RWPE1 (cell line): ENCODE measurements around the gene HIPK3.
"Not testable (repeated sequence)": the region's sequence is repeated elsewhere in the genome, so short reads cannot be mapped to it uniquely, and the experiment has no call there.

ENCODE experiments used
- CTCF ChIA-PET: fragments of 350-600 bp; sonication (Branson Sonifier 250); formaldehyde crosslinking; extraction: SDS; loops from one replicate; lab custom pipeline; 2021; lab: Yijun Ruan, JAX
- POLR2A ChIA-PET: fragments of 400-600 bp; formaldehyde crosslinking; extraction: SDS; loops from one replicate; lab custom pipeline; 2020; ENCODE audit warnings: antibody characterized with exemption; ENCODE audit not compliant: low non-redundant PET; lab: Yijun Ruan, JAX
- DNase-seq: peaks from one replicate; pipeline ENCODE4 v3.0.0; 2012; ENCODE audit warnings: low spot score
- H3K27ac ChIP-seq: fragments of 450-650 bp; 2 replicates; pipeline ENCODE4 v1.5.1; 2017
- TF ChIP-seq, protein P1 (sequence below): fragments of 450-650 bp; conservative IDR thresholded peaks from 2 replicates; pipeline ENCODE4 v1.5.1; 2017; ENCODE audit warnings: low read depth, mild to moderate bottlenecking

HIPK3 gene

DNA sequence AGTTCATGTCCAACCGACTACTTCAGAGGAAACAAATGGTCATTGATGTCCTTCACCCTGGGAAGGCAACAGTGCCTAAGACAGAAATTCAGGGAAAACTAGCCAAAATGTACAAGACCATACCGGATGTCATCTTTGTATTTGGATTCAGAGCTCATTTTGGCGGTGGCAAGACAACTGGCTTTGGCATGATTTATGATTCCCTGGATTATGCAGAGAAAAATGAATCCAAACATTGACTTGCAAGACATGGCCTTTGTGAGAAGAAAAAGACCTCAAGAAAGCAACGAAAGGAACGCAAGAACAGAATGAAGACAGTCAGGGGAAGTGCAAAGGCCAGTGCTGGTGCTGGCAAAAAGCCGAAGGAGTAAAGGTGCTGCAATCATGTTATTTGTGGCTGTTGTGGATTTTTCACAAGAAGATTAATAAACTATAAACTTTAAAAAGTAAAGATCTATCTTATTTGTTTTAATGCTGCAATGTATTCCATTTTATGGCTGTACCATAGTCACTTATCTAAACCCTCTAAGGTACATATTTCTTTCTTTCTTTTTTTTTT, 20.1 kb upstream of the HIPK3 start:
- H3K27ac ChIP-seq = no peak overlapping the region
- no peak for DNase-seq
- CTCF ChIA-PET = interaction anchor here (0.6 kb wide), 1 partner anchor 29 kb away, joined by 3 read pairs; no protein-coding TSS in a partner anchor
- TF ChIP-seq, protein P1, sequence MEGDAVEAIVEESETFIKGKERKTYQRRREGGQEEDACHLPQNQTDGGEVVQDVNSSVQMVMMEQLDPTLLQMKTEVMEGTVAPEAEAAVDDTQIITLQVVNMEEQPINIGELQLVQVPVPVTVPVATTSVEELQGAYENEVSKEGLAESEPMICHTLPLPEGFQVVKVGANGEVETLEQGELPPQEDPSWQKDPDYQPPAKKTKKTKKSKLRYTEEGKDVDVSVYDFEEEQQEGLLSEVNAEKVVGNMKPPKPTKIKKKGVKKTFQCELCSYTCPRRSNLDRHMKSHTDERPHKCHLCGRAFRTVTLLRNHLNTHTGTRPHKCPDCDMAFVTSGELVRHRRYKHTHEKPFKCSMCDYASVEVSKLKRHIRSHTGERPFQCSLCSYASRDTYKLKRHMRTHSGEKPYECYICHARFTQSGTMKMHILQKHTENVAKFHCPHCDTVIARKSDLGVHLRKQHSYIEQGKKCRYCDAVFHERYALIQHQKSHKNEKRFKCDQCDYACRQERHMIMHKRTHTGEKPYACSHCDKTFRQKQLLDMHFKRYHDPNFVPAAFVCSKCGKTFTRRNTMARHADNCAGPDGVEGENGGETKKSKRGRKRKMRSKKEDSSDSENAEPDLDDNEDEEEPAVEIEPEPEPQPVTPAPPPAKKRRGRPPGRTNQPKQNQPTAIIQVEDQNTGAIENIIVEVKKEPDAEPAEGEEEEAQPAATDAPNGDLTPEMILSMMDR = no peak
- POLR2A ChIA-PET = no interaction called here

DNA sequence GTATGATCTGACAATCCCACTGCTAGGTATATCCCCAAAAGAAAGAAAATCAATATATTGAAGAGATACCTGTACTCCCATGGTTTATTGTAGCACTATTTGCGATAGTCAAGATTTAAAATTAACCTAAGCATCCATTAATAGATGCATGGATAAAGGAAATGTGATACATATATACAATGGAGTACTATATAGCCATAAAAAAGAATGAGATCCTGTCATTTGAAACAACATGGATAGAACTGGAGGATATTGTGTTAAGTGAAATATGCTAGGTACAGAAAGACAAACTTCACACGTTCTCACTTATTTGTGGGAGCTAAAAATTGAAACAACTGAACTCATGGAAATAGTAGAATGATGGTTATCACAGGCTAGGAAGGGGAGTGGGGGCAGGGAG, 14.6 kb upstream of the HIPK3 start:
- CTCF ChIA-PET = interaction anchor here (0.8 kb wide), 1 partner anchor 88 kb away, joined by 3 read pairs; no protein-coding TSS in a partner anchor
- POLR2A ChIA-PET = no interaction called here

DNA sequence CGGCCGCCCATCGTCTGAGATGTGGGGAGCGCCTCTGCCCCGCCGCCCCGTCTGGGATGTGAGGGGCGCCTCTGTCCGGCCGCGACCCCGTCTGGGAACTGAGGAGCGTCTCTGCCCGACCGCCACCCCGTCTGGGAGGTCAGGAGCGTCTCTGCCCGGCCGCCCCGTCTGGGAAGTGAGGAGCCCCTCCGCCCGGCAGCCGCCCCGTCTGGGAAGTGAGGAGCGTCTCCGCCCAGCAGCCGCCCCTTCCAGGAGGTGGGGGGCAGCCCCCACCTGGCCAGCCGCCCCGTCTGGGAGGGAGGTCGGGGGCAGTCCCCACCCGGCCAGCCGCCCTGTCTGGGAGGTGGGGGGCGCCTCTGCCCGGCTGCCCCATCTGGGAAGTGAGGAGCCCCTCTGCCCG, 13.5 kb upstream of the HIPK3 start:
- CTCF ChIA-PET, H3K27ac ChIP-seq, DNase-seq, POLR2A ChIA-PET: not testable (repeated sequence)

More for the DNA sequence above, 14.6 kb upstream of the HIPK3 start:
- TF ChIP-seq, protein P1 = no peak
- no peak for DNase-seq
- H3K27ac ChIP-seq = no peak overlapping the region

DNA sequence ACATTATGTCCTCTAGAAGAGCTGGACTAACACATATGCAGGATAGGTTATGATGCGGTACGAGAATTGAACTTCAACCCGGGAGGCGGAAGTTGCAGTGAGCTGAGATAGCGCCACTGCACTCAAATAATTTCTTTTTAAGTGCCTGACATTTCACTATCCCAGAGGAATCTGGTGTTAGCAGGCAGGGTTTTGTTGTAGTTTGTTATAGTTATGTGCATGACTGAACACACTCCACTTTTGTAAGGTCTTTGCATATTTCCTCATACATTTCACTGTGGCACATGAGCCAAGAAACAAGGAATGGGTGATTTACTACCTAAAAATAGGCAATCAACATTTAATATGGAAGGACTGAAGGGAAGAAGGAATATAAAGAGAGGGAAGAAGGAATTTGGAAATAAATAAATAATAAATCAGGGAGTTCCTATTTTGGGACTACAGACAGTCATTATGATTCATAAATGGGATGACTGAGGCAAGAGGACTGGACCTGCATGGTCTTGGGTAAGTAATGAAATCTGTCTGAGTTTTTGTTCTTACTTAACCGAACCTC, 8.7 kb upstream of the HIPK3 start:
- POLR2A ChIA-PET = no interaction called here
- CTCF ChIA-PET = interaction anchor here (0.6 kb wide), 2 partner anchors 26 to 82 kb away, joined by 3 to 6 read pairs; no protein-coding TSS in a partner anchor
- H3K27ac ChIP-seq = no peak overlapping the region
- DNase-seq = peak; percentile 42
- TF ChIP-seq, protein P1 = no peak

DNA sequence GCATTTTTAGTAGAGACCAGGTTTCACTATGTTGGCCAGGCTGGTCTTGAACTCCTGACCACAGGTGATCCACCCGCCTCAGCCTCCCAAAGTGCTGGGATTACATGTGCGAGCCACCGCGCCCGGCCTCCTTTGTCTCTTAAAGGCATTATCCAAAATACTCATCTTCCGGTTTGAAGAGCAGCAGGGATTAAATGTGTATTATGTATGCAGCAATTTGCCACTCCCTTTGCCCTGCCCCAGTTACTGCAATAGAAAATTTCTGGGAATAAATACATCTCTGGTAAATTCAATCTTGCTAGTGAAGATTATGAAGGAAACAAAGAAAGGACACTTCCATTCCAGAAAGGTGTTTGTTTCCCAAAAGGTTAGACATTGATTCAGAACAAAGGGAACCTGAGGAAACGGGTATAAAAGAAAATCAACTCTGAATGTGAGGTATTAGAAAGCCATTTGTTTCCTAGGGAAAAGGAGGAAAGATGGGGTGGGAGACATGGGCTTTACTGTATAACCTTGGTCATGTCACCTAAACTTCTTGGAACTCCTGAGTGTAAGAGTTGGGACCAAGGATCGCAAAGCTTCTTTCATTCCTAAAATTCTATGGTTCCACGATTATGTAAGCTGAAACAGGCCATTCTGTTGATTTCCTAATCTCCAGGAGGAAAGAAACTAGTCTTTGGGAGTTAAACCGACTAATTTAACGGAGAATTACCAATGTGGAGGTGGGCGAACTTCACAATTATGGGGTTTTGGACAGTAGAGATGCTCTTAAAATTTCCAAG, 959 bp upstream of the HIPK3 start:
- peak; percentile 13 for DNase-seq
- peak overlapping the region; percentile 100 for H3K27ac ChIP-seq
- ChIA-PET CTCF (interaction anchor here (1.1 kb wide), 1 partner anchor 346 kb away, joined by 3 read pairs; no protein-coding TSS in a partner anchor), POLR2A (no interaction called here)
- TF ChIP-seq, protein P1 = no peak

DNA sequence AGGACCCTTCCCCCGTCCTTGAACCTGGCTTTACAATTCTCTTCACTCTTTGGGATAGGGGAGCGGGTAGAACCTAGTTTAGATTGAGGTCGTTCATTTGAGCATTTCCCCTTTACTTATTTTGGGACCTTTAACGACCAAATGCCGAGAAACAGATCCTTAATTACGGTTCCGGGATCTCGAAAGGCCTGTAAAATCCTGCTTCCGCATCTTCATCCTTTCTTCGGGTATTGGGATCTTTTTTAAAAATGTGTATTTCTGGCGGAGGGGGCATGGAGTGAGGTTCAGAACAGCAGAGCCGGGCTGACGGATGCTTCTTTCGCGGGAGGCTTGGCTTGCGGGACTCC, 395 bp upstream of the HIPK3 start:
- CTCF ChIA-PET = interaction anchor here (0.5 to 1.1 kb wide), 4 partner anchors 40 to 347 kb away, joined by 3 to 7 read pairs (median 3); no protein-coding TSS in a partner anchor
- TF ChIP-seq, protein P1 = no peak
- POLR2A ChIA-PET = no interaction called here
- H3K27ac ChIP-seq = peak overlapping the region; percentile 100
- no peak for DNase-seq
